CD4-positive, alpha-beta T cell treated with Interferon alpha-2 for 1 hour (primary cell): ENCODE measurements around the gene ST3GAL4.

Experiments used
- DNase-seq, 2 donors: peaks; one replicate each; pipeline ENCODE4 v3.0.0-alpha.2; 2020 to 2022

The ST3GAL4 gene

DNA sequence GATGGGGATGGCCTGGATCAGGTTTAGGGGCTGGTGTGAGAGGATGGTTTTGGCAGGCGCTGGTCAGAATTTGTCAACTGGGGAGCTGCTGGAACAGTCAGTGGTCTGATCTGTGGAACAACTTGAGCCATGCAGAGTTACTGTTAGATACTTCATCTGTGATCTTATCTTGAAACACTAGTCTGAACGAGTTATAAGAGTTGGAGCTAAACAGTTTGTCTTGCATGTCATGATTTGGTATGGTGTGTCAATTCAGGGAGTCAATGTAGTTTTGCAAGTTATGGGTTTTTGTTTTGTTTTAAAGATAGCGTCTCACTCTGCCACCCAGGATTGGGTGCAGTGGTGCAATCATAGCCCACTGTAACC, 54.1 kb downstream of the ST3GAL4 start:
- DNase-seq = no peak

DNA sequence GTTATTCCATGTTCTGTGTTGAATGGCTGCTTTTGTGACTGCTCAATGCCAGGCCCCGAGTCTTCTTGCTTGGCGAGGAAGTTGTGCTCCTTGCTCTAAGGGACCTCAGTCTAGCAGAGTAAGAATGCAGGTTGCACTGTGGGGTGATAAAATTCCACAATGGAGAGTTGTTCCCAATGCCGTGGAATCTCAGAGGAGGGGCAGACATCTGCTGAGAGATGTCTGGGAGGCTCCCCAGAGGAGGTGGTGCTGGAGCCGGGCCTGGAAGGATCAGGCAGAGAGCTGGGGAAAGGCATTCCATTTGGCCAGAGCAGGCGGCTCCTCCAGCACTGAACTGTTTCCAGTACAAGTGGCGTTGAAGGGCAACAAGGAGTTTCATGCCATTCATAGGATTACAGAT, 55.2 kb downstream of the ST3GAL4 start:
- DNase-seq = no peak

DNA sequence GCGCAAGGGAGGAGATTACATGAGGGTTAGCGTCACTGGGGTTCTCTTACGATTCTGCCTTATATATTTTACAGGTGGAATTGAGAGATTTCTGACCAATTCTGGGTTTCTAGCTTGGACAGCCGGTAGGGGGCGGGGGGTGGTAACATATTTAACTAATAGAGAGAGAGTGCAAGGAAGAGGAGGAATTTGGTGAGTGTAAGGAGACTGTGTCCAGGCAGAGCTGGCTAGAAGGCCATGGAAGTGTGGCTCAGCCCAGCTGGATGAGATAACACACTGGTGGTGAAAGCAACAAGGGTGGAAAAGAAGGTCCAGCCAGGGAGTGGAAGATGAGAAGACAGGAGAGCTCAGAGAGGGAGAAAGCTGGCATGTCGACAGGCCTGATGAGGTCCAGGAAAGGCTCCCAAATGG, 56.5 kb downstream of the ST3GAL4 start:
- DNase-seq = no peak

DNA sequence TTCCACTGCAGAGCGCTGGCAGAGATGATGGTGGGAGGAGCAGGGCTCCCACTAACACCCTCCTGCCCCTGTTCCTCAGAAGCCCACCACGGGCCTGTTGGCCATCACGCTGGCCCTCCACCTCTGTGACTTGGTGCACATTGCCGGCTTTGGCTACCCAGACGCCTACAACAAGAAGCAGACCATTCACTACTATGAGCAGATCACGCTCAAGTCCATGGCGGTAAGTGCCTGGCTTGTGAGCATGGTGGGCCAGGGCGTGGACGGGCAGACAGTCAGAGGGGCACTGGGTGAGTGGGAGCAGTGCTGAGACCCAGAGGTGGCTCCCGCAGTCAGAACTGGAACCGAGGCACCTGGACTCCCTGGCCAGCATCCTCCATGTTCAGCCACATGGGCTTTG, 57.9 kb downstream of the ST3GAL4 start:
- no peak for DNase-seq

DNA sequence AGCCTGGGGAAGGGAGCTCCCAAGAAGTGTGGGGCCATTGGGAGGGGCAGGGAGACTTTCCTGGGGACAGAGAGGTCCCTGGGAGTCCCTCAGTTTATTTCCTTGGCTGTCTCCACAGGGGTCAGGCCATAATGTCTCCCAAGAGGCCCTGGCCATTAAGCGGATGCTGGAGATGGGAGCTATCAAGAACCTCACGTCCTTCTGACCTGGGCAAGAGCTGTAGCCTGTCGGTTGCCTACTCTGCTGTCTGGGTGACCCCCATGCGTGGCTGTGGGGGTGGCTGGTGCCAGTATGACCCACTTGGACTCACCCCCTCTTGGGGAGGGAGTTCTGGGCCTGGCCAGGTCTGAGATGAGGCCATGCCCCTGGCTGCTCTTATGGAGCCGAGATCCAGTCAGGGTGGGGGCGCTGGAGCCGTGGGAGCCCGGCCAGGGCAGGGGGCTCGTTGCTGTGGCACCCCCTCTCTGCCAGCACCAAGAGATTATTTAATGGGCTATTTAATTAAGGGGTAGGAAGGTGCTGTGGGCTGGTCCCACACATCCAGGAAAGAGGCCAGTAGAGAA, 58.4 kb downstream of the ST3GAL4 start:
- no peak for DNase-seq

DNA sequence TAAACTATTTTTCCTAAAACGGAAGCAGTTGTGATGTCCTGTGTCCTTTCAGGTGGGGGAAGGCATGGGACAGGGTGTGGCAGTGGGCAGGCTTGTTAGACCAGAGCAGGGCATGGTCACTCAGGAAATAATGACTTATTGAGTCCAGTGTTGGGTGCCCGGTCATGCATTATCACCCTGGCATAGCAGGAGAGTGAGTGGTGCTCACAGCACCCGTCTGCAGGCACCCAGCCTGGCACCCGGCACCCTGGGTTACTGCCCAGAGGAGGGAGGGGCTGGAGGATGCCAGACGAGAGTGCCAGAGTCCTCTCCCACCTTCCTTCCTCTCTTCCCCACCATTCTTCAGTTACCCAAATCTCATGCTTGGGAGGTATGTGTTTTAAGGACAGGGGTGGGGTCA, 59.1 kb downstream of the ST3GAL4 start:
- DNase-seq = no peak

DNA sequence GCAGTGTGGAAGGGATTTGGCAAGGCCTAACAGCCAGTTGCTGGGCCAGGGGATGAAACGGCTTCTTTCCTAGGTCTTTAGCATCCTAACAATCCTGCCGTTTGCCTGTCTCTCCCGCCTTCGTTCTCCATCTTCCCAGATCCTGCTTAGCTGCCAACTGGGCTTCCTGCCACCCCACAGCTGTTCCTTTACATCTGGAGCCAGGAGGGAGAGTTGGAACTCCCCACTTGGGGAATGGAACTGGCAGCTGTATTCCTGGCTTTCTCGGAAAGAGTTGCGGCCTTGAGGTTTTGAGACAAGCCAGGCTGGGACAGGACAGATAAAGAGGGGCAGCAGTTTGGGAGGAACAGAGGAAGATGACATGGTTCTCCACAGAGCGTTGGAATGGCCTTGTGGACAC, 59.6 kb downstream of the ST3GAL4 start:
- no peak for DNase-seq

DNA sequence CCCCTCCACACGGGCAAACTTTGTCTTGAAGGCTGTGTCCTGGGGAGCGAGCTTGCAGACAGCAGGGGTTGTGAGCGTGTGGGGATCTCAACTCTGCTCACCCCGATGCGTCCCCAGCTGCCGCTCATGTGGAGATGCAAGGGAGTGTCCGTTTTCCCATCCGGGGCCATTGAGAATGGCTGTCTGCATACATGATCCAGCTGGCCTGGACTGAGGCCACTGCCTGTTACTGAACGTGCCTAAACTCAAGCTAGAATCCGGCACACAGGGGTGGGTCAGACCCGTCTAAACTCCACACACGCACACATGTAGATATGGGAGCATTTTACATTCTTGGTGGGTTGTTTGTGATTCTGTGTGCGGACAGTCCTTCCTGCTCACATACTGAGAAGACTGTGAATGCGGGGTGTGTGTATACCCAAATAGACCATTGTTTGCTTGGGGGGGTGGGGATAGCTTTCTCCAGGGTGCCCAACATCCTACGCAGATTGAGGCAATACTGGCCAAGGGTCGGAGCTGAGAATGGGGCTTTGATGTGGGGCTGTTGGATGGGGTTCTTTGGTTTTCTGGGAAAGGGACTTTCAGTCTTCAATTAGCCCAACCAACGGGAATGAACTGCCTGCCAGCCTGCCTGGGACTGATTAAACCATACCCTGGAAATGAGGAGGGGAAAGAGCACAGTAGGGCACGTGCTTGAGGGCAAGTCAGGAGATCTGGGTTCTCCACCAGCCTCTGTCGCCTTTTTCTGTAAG, 60.4 kb downstream of the ST3GAL4 start:
- DNase-seq = no peak

DNA sequence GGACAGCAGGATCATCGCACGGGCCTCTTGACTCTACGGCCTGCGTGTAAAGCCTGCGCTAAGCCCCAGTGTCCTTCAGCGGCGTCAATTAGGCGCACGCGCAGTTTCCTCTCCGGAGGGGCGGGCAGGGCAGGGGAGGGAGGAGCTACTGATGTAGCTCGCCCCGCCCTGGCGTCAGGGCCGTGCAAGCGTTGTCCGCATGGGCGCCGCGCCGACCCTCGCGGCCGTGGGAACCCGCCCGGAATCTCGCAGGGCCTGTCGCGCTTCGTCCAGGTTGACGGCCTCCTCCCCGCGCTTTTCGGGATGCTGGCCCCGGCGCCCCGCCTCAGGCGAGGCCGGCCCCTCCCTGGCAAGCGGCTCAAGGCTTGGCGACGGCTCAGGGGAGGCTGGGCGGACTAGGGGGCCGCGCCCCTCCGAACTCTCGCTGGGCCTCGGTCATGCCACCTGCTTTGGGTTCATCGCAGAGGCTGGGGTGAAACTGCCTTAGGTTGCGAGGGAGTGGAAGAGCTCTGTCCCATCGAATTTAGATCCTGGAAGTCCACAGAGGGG, 61.1 kb downstream of the ST3GAL4 start:
- DNase-seq = peak; percentile 76 to 79

DNA sequence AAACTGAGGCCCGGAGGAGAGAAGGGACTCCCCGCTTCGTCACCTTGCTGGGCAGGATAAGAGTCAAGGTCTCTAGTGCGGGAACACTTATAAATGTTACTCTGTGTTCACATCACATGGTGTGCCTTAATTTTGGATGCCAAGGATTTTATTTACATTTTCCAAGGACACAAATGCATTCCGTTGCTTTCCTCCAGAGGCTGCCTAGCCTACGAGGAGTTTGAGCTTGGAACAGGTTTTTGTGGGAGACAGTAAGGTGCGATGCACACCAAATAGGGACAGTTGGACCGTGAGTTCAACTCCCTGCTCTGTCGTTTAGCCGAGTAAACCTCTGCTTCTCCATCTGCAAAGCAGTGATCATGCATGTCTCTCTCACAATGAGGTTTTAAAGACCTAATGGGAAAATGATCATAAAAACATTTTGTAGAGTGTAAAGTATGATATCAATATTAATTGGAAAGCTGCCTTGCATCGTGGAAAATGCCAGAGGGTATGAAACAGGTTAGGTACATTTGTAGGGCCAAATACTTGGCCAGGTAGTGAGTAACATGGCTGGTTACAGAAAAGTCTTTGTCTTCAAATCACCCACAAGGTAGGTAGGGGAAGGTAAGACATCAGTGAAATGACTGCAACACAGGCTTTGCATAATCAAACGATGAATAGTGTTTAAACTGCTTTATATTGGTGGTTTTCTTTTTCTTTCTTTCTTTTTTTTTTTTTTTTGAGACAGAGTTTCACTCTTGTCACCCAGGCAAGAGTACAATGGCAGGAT, 61.8 kb downstream of the ST3GAL4 start:
- DNase-seq = no peak

DNA sequence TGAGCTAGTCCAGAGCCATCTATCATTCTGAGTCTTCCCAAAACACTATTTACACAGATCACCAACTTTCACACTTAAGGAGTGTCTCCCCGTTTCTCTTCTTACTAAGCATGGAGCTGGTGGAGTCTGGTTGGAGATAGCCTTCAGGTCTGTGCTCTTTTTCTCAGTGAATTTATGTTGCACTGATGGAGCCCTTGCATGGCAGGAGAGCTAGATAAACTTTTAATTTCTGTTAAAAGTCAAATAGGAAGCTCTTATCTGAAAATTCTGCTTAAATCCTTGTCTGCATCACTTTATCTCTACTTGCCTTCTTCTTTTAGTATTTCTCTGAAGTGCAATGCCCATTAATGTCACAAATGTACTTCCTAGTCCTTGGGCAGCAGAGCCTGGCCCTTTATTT, 63.4 kb downstream of the ST3GAL4 start:
- DNase-seq = no peak

DNA sequence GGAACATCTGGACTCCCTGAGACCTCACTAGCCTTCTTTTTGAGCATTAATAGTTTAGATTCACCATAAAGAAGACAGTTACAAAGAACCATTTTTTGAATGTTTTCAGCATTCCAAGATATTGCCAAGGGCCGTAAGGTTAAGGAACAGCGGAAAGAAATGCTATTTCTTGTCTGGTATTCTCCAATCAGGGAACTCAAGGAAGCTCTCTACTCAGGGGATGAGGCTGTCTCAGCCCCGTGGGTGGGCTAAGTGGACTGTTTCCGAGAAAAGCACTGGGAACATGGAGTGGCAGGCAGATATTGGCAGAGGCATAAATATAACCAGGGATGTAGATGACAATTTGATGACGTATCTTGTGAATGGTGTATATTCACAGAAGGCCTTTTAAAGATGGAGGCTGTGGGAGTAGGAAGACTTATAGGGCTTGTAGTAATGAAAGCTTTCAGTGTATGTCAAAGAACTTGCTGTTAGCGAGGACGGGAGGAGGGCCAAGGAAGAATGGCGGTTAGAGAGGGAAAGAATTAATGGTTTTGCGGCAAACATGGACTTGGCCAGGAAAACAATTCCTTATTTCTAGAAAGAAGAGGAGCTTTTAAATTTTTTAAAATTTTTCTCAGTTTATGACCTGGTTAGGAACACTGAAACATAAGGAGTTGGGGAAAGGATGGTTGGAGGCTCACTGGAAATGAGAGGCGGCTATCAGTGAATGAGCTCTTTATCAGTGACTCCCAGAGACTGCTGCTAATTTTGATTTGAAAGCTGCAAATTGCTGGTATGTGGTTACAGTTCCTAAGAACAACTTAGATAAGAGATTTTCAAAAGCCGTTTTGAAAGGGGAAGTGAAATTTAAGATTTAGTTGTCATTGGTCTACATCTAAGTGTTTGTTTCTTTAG, 64.6 kb downstream of the ST3GAL4 start:
- DNase-seq = no peak

DNA sequence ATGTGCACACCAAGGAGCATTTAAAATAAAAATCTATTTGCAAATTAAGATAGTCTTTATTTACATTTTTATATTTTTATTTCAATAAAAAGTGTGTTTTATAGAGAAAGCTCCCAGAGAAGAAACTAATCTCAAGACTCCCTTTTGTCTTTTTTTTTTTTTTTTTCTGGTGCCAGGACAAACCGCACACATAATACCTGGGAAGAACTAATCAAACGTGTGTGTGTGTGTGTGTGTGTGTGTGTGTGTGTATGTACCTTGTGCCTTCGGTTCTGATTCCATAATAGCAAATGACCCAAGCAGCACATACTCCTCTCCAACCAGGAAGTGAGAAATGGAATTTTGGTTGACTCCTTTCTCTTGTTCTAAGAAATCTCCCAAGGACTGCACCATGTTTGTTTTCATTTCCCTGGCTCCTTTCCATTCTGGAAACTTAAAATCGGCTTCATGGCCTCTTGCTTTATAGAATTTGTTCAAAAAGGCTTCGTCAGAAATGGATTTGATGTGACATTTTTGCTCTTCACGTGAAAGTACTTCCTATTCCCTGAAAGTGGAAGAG, 65.3 kb downstream of the ST3GAL4 start:
- DNase-seq = no peak

DNA sequence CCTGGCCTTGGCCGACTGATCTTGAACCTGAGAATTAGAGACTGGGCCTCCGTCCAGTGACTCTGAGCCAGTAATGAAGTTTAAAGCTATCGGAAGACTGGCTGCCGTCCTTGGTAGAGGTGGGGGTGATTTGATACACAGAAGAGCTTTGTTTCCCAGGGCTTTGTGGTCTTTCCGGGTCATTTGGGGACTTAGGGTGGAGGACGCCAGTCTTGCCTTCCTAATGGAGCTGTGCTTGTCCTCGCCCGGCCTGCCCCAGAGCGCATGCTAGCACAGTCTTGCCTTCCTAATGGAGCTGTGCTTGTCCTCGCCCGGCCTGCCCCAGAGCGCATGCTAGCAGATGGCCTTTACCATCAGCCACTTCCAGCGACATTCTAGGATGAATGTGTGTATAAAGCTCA, 65.8 kb downstream of the ST3GAL4 start:
- DNase-seq = no peak

DNA sequence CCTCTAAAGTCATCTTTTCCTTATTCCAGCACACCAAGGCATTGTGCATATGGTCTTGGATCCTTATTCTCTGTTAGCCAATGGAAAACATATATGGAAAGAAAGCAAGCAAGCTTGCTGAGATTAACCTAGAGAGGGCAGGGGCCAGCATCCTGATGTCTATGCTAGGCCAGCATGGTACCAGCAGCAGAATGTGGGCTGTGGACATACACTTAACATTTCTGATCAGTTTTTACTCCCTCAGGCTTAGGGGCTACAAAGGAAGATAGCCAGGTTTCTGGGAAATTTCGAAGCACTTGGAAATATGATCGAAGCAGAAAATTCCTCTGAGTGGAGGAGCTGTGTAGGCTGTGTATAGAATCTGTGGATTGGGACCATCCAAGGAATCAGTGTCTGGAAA, 67.0 kb downstream of the ST3GAL4 start:
- DNase-seq = no peak

DNA sequence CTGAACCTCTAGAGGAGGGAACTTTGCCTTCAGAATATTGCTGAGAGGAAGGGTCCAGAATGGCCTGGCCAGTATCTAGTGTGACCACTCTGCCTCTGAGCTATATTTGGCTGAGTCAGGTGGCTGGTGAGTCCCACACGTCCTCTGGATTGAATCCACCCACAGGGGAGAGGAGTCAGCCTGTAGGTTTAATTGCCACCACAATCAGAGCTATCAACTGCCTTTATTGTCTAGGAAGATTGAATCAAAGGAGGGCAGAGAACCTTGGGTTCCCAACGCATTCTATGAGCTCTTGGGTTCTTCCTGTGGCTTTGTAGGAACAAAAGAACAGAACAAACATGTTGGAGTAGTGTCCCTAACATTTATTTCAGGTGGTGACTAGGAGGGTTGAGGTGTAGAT, 67.7 kb downstream of the ST3GAL4 start:
- DNase-seq = no peak

DNA sequence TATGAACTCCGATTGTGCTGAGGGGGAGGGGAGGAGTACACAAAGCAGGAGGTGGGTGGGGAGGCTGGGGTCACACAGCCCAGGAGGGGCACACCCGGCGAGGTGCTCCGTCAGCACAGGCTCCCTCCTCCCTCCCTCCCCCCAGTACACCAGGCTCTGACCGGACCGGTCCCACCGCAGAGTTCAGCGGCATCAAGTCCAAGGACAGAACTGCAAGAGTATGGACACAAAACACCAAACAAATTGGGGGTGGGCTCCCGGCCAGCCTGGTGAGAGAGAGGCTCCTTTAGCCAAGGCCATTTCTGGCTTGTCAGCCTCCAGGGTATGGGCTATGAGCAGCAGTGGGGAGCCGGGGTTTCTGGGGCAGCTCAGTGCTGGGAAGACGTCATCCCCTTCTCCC, 68.3 kb downstream of the ST3GAL4 start:
- no peak for DNase-seq

DNA sequence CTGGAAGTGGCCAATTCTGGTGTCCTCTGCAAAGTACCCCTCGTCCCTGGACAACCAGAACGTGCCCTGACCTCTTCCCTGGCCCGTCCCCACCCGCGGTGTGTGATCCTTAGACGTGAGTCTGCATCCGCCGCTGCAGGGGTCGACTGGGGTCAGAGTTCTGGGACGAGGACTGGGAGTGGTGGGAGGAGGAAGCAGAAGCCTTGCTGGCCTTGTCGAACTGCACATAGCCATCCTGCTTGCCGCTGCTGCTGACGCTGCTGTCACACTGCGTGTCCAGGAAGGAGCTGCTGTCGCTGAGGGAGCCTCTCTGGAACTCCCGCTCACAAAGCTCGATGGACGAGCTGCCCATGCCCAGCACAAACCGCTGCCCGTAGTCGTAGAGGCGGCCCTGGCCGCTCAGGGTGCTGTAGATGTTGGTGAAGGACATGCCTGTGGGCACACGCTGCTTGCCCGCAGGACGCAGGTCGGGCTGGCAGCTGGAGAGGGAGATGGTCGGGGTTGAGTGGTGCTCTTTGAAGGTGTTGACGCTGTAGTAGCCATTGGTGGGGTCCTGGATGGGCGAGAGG, 69.1 kb downstream of the ST3GAL4 start:
- DNase-seq = no peak

DNA sequence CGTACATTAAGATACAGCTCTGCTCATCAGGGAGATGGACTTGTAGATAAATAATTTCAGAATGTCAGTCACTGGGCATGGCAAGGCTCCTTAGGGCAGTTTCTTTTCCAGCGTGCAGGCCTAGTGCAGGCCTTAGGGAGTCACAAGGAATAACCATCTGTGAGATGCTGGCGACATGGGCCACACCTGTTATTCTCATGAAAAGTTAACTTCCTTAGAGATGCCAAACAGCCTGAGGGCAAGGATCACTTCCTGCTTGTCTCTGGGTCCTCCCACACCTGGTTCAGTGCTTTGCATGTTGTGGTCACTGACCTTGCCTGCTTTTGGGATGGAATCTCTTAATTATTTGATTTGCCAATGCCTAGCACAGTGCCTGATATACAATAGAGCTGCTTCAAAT, 70.6 kb downstream of the ST3GAL4 start:
- DNase-seq = no peak

DNA sequence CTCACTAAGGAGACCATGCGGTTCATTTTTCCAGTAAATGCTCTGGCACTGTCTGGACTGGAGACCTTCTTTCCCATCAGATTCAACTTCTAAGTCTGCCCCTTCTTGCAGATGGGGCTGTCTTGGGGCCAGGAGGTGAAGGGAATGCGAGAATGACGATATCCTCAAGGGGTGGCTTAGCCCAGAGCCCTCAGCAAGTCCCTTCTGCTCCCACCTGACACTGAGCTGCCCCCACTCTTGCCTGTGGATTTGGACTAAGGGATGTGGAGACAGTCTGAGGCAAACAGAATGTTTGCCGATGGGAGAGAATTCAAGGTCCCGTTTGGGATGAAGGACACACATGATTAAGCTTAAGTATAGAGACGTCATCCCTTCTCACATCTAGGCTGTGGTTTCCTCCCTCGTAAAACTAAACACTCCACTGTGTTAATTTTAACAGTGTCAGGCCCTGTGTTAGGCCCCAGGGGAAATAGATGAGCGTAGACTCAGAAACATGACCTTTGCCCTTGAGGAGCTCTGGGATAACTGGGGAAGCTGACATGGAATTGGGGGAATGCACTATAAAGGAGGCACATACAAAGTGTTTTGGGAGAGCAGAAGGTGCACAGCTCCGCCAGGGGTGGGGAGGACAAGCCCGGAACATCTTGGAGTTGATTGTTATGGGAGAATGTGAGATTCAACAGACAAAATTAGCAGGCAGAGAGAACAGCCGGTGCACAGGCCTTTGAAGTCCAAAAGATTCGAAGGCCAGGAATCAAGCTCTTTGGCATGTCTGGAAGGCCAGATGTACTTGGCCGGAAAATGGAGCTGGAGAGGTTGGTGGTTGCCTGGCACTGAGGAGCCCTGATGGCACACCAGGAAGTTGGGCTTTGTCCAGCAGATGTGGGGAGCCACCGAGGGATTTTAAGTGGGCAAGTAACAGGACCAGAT, 71.6 kb downstream of the ST3GAL4 start:
- DNase-seq = no peak
